ENCODE data around the gene SLC6A17.
A peak's percentile ranks its signal among the peaks of the same experiment; 100 is the strongest.

Gene SLC6A17

DNA sequence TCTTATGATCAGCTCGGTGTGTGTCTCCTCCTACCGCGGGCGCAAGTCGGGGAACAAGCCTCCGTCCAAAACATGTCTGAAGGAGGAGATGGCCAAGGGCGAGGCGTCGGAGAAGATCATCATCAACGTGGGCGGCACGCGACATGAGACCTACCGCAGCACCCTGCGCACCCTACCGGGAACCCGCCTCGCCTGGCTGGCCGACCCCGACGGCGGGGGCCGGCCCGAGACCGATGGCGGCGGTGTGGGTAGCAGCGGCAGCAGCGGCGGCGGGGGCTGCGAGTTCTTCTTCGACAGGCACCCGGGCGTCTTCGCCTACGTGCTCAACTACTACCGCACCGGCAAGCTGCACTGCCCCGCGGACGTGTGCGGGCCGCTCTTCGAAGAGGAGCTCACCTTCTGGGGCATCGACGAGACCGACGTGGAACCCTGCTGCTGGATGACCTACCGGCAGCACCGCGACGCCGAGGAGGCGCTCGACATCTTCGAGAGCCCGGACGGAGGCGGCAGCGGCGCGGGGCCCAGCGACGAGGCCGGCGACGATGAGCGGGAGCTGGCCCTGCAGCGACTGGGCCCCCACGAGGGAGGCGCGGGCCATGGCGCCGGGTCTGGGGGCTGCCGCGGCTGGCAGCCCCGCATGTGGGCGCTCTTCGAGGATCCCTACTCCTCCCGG is 61.3 kb downstream of the SLC6A17 start:
- peak in 1 of 42 donors; percentile 47 for DNase-seq
- intact Hi-C loops (cut with DNase I): no loop called here

DNA sequence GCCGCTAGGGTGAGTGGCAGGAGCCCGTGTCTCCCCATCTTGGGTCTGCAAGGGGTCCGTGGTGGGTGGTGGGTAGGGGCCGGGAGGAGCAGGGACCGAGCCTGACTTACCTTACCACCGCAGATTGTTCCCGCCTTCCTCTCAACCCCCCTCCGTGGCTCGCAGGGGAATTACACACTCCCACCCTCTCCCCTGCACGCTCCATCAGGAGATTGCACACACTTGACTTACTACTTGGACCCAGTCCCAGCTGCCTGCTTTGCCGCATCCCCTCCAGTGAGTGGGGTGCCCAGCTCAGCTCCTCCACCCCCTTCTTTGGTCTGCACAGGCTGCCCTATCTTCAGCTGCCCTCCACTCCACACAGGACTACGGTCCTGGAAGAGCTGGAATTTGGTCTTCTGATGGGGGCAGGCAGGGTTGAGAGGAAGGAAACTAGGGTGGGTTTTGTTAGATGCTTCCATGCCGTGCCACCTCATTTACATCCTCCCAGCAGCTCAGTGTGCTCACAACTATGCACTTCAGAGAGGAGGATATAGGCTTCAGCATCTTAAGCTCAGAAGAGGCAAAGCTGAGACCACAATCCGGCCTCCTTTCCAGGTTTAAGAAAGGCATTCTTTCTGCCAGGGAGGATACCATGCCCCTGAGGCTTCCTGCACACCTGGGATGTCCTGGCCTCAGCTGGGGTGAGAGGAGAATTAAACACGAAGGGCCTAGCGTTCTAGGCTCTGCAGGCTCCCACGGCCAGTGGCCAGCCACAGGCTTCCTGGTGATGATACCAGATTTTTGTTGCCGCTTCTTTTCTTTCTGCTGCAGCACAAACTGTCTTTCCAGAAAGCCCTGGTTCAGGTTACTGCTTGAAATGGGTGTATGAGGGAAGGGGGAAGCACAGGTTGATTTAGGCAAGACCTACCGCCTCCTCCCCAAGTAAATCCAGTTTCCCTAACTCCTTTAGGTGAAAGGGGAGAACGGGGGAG is 62.2 kb downstream of the SLC6A17 start:
- intact Hi-C loops (cut with DNase I): no loop called here
- DNase-seq: no peak

DNA sequence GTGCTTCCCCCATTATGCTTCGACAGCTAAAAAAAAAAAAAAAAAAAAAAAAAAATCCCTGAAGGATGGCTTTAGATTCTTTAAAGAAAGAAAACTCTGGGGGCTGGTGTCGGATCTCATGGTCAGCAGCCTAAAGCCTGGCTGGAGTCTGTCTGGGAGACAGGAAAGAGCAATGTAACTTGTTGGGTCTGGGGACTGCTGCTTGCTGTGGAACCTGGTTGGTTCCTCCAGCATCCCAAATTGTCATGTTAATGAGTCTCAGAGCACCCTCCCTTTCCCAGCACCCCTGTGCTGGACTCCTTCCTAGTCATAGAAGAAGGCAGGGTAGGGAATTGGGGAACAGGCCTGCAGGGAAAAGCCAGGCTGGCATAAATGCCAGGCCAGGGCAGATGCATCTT is 62.8 kb downstream of the SLC6A17 start:
- DNase-seq: no peak
- intact Hi-C loops (cut with DNase I): no loop called here

GRCh38 chr1:110214454-110215404 is 64.4 kb downstream of the SLC6A17 start:
- intact Hi-C loops (cut with DNase I): no loop called here
- no peak for DNase-seq

DNA sequence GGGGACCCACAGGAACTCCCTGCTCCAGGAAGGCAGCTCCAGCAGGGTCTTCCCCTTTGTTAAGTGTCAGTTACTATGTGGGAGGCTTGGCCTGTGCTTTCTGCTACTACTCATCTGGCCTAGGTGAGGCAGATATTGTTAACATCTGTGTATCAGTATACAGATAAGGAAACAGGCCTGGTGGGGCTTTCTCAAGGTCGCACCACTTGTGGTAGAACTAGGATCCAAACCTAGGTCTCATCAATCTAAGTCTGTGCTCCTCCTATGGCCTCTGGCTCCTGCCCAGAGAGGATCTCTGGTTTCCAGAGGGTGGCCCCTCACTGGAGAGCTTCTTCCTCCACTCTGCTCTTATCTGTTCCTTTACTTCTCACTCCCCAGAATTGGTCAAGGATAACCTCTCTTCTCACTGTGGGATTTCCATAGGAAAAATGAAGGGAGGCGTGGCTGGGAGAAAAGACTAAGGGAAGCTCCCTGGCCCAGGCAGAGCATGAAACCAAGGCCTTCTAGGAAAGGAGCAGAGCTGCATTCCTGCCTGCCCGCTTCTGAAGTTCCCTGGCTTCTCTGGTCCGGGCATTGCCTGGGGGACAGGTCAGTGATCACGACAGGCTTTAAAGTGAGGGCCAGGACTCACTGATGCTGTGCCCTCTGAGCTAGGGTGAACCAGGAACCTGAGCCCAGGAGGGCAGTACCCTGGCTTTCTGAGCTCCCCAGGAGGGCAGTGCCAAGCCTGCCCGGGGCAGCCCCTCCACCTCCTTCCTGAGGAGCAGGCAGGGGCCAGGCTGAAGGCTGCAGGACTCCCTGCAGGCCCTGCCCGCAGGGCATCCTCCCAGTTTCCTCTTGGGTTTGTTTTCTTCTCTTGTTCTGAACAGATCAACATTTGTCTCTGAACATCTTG is 65.6 kb downstream of the SLC6A17 start:
- intact Hi-C loops (cut with DNase I): no loop called here
- no peak for DNase-seq

GRCh38 chr1:110216844-110217444 is 66.7 kb downstream of the SLC6A17 start:
- intact Hi-C loops (cut with DNase I): no loop called here
- DNase-seq: no peak

DNA sequence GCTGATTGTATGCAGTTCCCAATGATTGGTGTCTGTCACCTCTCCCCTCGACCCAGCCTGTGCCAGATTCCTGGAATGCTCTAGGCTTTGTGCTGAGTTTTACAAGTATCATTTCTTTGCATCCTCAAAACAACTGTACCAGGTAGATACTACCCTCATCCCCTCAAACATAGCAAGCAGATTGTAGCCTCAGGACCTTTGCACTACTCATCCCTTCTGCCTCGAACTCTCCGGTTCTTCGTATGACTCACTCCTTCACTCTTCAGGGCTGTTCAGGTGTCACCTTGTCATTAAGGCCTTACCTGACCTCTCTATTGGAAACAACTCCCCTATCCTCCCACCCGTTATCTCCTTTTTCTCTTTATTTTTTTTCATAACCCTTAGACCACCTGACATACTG is 67.8 kb downstream of the SLC6A17 start:
- no peak for DNase-seq
- intact Hi-C loops (cut with DNase I): no loop called here

DNA sequence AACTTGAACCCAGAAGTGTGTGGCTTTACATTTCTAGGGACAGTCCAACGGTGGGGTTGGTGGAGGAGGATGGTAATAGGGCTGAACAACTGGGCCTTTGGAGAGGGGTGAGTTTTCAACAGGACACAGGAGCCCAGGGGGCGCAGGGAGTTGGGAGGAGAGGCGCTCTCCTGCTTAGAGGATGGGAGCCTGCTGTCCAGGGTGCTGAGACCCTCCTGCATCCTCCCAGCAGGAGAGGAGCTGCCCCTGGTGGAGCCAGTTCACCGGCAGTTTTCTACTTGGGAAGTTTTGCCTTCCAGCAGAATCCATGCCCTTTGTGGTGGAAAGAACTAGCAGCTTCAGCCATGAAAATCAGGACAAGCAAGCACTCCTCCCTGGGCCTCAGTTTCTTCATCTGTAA is 68.4 kb downstream of the SLC6A17 start:
- no peak for DNase-seq
- intact Hi-C loops (cut with DNase I): no loop called here

GRCh38 chr1:110220324-110220723 is 70.0 kb downstream of the SLC6A17 start:
- intact Hi-C loops (cut with DNase I): no loop called here
- no peak for DNase-seq

GRCh38 chr1:110221119-110221518 is 70.8 kb downstream of the SLC6A17 start:
- intact Hi-C loops (cut with DNase I): no loop called here
- no peak for DNase-seq

DNA sequence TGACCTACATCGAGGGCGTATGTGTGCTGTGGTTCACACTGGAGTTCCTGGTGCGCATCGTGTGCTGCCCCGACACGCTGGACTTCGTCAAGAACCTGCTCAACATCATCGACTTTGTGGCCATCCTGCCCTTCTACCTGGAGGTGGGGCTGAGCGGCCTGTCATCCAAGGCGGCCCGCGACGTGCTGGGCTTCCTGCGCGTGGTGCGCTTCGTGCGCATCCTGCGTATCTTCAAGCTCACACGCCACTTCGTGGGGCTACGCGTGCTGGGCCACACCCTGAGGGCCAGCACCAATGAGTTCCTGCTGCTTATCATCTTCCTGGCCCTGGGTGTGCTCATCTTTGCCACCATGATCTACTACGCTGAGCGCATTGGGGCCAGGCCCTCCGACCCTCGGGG is 72.8 kb downstream of the SLC6A17 start:
- intact Hi-C loops (cut with DNase I): no loop called here
- DNase-seq: no peak

GRCh38 chr1:110223581-110223980 is 73.3 kb downstream of the SLC6A17 start:
- no peak for DNase-seq
- intact Hi-C loops (cut with DNase I): no loop called here

DNA sequence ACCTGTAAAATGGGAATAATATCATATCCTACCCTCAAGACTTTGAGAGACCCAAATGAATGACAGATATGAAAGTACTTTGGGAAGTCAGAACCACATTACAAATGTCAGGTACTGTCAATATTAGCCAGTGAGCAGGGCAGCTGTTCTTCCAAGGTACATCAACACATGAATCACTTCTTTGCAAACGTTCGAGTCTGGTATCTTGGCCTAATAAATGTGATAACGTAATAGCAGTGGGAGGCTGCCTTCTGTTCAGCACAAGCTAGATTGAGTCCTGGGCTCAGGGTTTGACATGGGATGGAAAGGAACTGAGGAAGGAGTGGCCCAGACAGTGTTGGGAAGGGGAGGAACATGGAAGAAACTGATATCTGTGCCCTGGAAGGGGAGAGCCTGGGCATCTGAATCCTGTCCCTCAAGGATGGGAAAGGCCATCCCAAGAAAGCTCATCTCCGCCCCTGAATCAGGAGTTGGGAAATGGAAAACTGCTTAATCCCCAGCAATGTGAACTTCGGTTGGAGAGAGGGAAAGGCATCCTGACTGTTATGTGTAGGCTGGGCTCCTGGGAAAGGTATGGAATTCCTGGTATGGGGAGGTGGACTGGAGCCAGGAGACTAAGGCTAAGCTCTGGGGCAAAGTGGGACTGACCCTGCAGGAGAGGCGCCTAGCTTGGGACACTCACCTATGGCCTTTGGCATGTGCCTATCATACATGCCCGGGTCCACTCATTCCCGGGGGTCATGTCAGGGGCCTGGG is 74.1 kb downstream of the SLC6A17 start:
- no peak for DNase-seq
- intact Hi-C loops (cut with DNase I): no loop called here

- no peak for DNase-seq
These were observed 74.9 kb downstream of the SLC6A17 start for GRCh38 chr1:110225212-110225611.

GRCh38 chr1:110225756-110226404 is 75.6 kb downstream of the SLC6A17 start:
- DNase-seq: no peak
- intact Hi-C loops (cut with DNase I): no loop called here

More at GRCh38 chr1:110225212-110225611, 74.9 kb downstream of the SLC6A17 start:
- intact Hi-C loops (cut with DNase I): no loop called here

DNA sequence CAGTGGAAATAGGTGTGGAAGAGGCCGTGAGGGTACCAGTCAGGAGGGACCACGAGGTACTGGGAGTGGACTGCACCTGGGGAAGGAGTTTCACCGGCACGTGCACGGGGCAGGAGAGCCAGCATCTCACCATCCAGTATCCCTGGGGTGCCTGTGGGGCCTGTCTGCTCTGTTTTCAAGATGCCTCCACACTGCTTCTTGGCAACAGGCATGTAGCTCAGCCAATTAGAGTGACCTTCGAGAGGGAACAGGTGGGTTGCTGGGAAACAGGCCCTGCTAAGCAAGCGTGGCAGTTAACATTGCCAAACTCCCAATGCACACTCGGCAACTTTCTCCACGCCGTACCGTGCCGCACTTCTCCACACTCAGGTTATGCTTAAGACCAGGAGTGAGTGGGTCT is 77.5 kb downstream of the SLC6A17 start:
- no peak for DNase-seq
- intact Hi-C loops (cut with DNase I): no loop called here

- intact Hi-C loops (cut with DNase I): no loop called here
- DNase-seq: no peak
These were observed 78.1 kb downstream of the SLC6A17 start for GRCh38 chr1:110228381-110228780.

All from head of caudate nucleus (tissue), 42 donors.